Neuronal stem cell (in vitro differentiated cells): ENCODE data around the gene ASB4.

Source experiments
- DNase-seq: peaks from one replicate; pipeline ENCODE4 v3.0.0-alpha.2; 2013; ENCODE audit warnings: low spot score
- H2AFZ ChIP-seq: one replicate; pipeline ENCODE4 v1.6.1; 2013; ENCODE audit warnings: mild to moderate bottlenecking, low read length, inconsistent platforms
- H2AK5ac ChIP-seq: 2 replicates; pipeline ENCODE4 v1.6.1; 2013; ENCODE audit warnings: low read depth, mild to moderate bottlenecking, inconsistent platforms, low read length, moderate library complexity, mixed read lengths
- H2BK120ac ChIP-seq: 2 replicates; pipeline ENCODE4 v1.6.1; 2013; ENCODE audit warnings: low read depth, mild to moderate bottlenecking, inconsistent platforms, low read length, moderate library complexity, mixed read lengths
- H2BK12ac ChIP-seq: one replicate; pipeline ENCODE4 v1.6.1; 2013; ENCODE audit warnings: low read length, inconsistent platforms
- H2BK15ac ChIP-seq: 2 replicates; pipeline ENCODE4 v1.6.1; 2013; ENCODE audit warnings: mild to moderate bottlenecking, low read length, inconsistent platforms, mixed read lengths
- H2BK5ac ChIP-seq: one replicate; pipeline ENCODE4 v1.6.1; 2013; ENCODE audit warnings: inconsistent platforms, mild to moderate bottlenecking, low read length, moderate library complexity
- H3K14ac ChIP-seq: one replicate; pipeline ENCODE4 v1.6.1; 2013; ENCODE audit warnings: low read length, inconsistent platforms
- H3K18ac ChIP-seq: 2 replicates; pipeline ENCODE4 v1.6.1; 2013; ENCODE audit warnings: low read length, inconsistent platforms
- H3K23ac ChIP-seq: 2 replicates; pipeline ENCODE4 v1.6.1; 2013; ENCODE audit warnings: low read depth, mild to moderate bottlenecking, mixed read lengths, low read length, inconsistent platforms; ENCODE audit not compliant: poor library complexity
- H3K27ac ChIP-seq: replicated peaks from 3 replicates; pipeline ENCODE4 v1.5.1; 2013; ENCODE audit warnings: low read length, inconsistent platforms
- H3K27me3 ChIP-seq, 3 experiments: 2 replicates each; pipeline ENCODE4 v1.6.1; 2013; ENCODE audit warnings: low read length in 3 of 3, mild to moderate bottlenecking in 2 of 3, inconsistent platforms in 1 of 3, low read depth in 1 of 3, mixed read lengths in 1 of 3, moderate library complexity in 1 of 3; ENCODE audit not compliant: control insufficient read depth in 3 of 3, insufficient read depth in 3 of 3
- H3K36me3 ChIP-seq, 2 donors: replicated peaks in 1 of 2; 2 replicates each; pipeline ENCODE4 v1.6.1; 2013; ENCODE audit warnings: low read length in 2 of 2; ENCODE audit not compliant: control insufficient read depth in 2 of 2, insufficient read depth in 2 of 2
- H3K4ac ChIP-seq: 2 replicates; pipeline ENCODE4 v1.6.1; 2013; ENCODE audit warnings: inconsistent platforms, mild to moderate bottlenecking, low read length, moderate library complexity
- H3K4me1 ChIP-seq, 2 donors: 1 replicate in 1 of 2; 2 replicates in 1 of 2; pipeline ENCODE4 v1.6.1; 2013; ENCODE audit warnings: low read length in 2 of 2, low read depth in 1 of 2; ENCODE audit not compliant: control insufficient read depth in 2 of 2, insufficient read depth in 1 of 2
- H3K4me2 ChIP-seq: one replicate; pipeline ENCODE4 v1.6.1; 2013; ENCODE audit warnings: mild to moderate bottlenecking, low read length, inconsistent platforms; ENCODE audit not compliant: insufficient read depth, poor library complexity, severe bottlenecking
- H3K4me3 ChIP-seq, 2 donors: 2 replicates each; pipeline ENCODE4 v1.5.1; 2013; ENCODE audit warnings: low read length in 2 of 2, mild to moderate bottlenecking in 2 of 2, inconsistent platforms in 1 of 2, moderate library complexity in 1 of 2
- H3K79me1 ChIP-seq: one replicate; pipeline ENCODE4 v1.6.1; 2013; ENCODE audit warnings: low read depth, mild to moderate bottlenecking, inconsistent platforms, low read length, moderate library complexity
- H3K9ac ChIP-seq: one replicate; pipeline ENCODE4 v1.6.1; 2013; ENCODE audit warnings: mild to moderate bottlenecking, low read depth, low read length, inconsistent platforms; ENCODE audit not compliant: poor library complexity
- H3K9me3 ChIP-seq, 2 donors: replicated peaks in 1 of 2; 2 replicates each; pipeline versions ENCODE3 to v1.6.1; 2013; ENCODE audit warnings: low read length in 2 of 2, mild to moderate bottlenecking in 2 of 2, inconsistent platforms in 1 of 2, low read depth in 1 of 2, mixed read lengths in 1 of 2, moderate library complexity in 1 of 2; ENCODE audit not compliant: control insufficient read depth in 2 of 2, insufficient read depth in 1 of 2
- H4K8ac ChIP-seq: one replicate; pipeline ENCODE4 v1.6.1; 2013; ENCODE audit warnings: low read depth, mild to moderate bottlenecking, inconsistent platforms, low read length, moderate library complexity
- H4K91ac ChIP-seq: one replicate; pipeline ENCODE4 v1.6.1; 2013; ENCODE audit warnings: low read length, low read depth, mild to moderate bottlenecking, inconsistent platforms; ENCODE audit not compliant: poor library complexity
- WGBS, 2 donors: extraction: QIAGEN DNeasy Blood & Tissue Kit; methylation state at CpG; one replicate each; pipeline ENCODE4 v1.1.7; 2013; ENCODE audit warnings: missing lambda C conversion rate in 2 of 2, mixed read lengths in 1 of 2; ENCODE audit not compliant: insufficient read length in 2 of 2, insufficient replicate concordance in 1 of 2; ENCODE audit errors: extremely low coverage in 2 of 2; 5-methylcytosine and 5-hydroxymethylcytosine counted together

The ASB4 gene

GRCh38 chr7:95537468-95537867, 51.7 kb downstream of the ASB4 start:
- Histone ChIP-seq H2BK120ac (no peak overlapping the region), H3K4me1 (no peaks in the 10 kb centered on the region), H2BK12ac (no peak overlapping the region), H3K18ac (no peak overlapping the region), H2BK15ac (no peak overlapping the region), H3K4ac (no peak overlapping the region), H3K36me3 (no peaks in the 10 kb centered on the region), H3K9ac (no peak overlapping the region), H3K27me3 (no peaks in the 10 kb centered on the region), H2BK5ac (no peak overlapping the region), H4K8ac (no peak overlapping the region), H2AFZ (no peak overlapping the region), H3K9me3 (no peaks in the 10 kb centered on the region), H3K4me2 (no peak overlapping the region), H3K14ac (no peak overlapping the region), H2AK5ac (no peak overlapping the region), H3K4me3 (no peak overlapping the region), H3K27ac (no peak overlapping the region), H4K91ac (no peak overlapping the region), H3K79me1 (no peaks in the 10 kb centered on the region), H3K23ac (no peak overlapping the region)
- DNase-seq: no peak
- WGBS, 2 donors: no CpG with 5 or more reads among the region's 2 CpGs

DNA sequence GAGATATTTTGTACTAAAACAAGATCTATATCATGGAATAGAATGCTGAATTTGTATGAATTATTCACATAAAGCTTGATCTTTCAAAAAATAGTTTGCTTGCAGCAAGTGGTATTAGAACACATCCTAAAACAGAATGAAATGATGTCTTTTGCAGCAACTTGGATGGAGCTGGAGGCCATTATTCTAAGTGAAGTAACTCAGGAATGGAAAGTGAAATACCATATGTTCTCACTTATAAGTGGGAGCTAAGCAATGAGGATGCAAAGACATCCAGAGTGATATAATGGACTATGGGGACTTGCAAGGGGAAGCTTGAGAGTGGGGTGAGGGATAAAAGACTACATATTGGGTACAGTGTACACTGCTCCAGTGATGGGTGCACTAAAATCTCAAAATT, 53.7 kb downstream of the ASB4 start:
- Histone ChIP-seq H2BK5ac (no peak overlapping the region), H3K4me1 (peaks cover 2 to 3% of the 10 kb centered on the region in 2 donors), H3K9me3 (no peaks in the 10 kb centered on the region), H3K27ac (no peak overlapping the region), H2BK15ac (no peak overlapping the region), H2BK12ac (no peak overlapping the region), H4K91ac (no peak overlapping the region), H3K4me2 (no peak overlapping the region), H4K8ac (no peak overlapping the region), H3K9ac (no peak overlapping the region), H2AK5ac (no peak overlapping the region), H3K36me3 (no peaks in the 10 kb centered on the region), H2AFZ (no peak overlapping the region), H3K18ac (no peak overlapping the region), H3K4me3 (no peak overlapping the region), H3K27me3 (no peaks in the 10 kb centered on the region), H3K23ac (no peak overlapping the region), H2BK120ac (no peak overlapping the region), H3K79me1 (no peaks in the 10 kb centered on the region), H3K14ac (no peak overlapping the region), H3K4ac (no peak overlapping the region)
- no peak for DNase-seq

DNA sequence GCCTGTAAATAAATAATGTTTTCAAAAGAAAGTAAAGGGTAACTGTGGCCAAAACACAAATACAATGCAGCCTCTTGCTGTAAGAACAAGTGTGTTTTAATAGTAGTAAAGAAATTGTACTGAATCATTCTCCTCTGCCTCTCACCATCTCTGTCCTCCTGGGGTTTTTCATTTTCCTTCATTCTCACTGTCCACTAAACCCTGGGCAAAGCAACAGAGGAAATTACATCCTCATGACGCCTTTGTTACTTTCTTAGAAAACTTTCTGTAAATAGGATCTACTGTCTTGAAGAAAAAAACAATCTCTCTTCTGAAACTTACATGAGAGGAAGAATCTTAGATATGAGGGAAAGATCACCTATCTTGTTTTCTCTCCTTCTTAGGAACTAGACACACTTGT, 54.6 kb downstream of the ASB4 start:
- Histone ChIP-seq H2BK5ac (no peak overlapping the region), H2BK12ac (no peak overlapping the region), H4K91ac (no peak overlapping the region), H3K36me3 (no peaks in the 10 kb centered on the region), H4K8ac (no peak overlapping the region), H3K4me2 (no peak overlapping the region), H3K27ac (no peak overlapping the region), H3K27me3 (no peaks in the 10 kb centered on the region), H3K79me1 (no peaks in the 10 kb centered on the region), H3K4me1 (peaks cover 2 to 3% of the 10 kb centered on the region in 2 donors), H3K23ac (no peak overlapping the region), H3K9me3 (no peaks in the 10 kb centered on the region), H2AK5ac (no peak overlapping the region), H3K14ac (no peak overlapping the region), H3K4me3 (no peak overlapping the region), H2AFZ (no peak overlapping the region), H3K18ac (no peak overlapping the region), H3K9ac (no peak overlapping the region), H2BK120ac (no peak overlapping the region), H2BK15ac (no peak overlapping the region), H3K4ac (no peak overlapping the region)
- DNase-seq: no peak
- no CpG with 5 or more reads among the region's 1 CpG for WGBS, 2 donors

GRCh38 chr7:95543312-95543711, 57.6 kb downstream of the ASB4 start:
- WGBS, 2 donors: no CpG with 5 or more reads among the region's 6 CpGs
- Histone ChIP-seq H3K4ac (no peak overlapping the region), H2BK5ac (no peak overlapping the region), H3K14ac (no peak overlapping the region), H3K4me2 (no peak overlapping the region), H4K91ac (no peak overlapping the region), H3K4me3 (no peak overlapping the region), H2AK5ac (no peak overlapping the region), H4K8ac (no peak overlapping the region), H2BK12ac (no peak overlapping the region), H3K27ac (no peak overlapping the region), H3K9ac (no peak overlapping the region), H3K27me3 (no peaks in the 10 kb centered on the region), H3K18ac (no peak overlapping the region), H3K4me1 (peaks cover 2 to 3% of the 10 kb centered on the region in 2 donors), H3K79me1 (no peaks in the 10 kb centered on the region), H3K9me3 (no peaks in the 10 kb centered on the region), H2BK120ac (no peak overlapping the region), H3K23ac (no peak overlapping the region), H2BK15ac (no peak overlapping the region), H3K36me3 (no peaks in the 10 kb centered on the region), H2AFZ (no peak overlapping the region)
- no peak for DNase-seq
